HFF-Myc (cell line): Measurements from ENCODE around the gene DHH.
"Not testable (repeated sequence)": the region's sequence is repeated elsewhere in the genome, so short reads cannot be mapped to it uniquely, and the experiment has no call there.

ENCODE experiments used
- DNase-seq: peaks from one replicate; pipeline ENCODE4 v3.0.0-alpha.2; 2011; ENCODE audit warnings: low read depth; ENCODE audit errors: extremely low read depth
- H3K4me3 ChIP-seq: replicated peaks from 2 replicates; pipeline ENCODE4 v1.5.1; 2011; ENCODE audit warnings: low read depth, mild to moderate bottlenecking, control low read depth, low read length
- TF ChIP-seq, protein P1 (sequence below): IDR thresholded peaks from 2 replicates; pipeline ENCODE4 v1.5.1; 2012; ENCODE audit warnings: mild to moderate bottlenecking, low read depth, low read length, control low read depth; ENCODE audit errors: missing control alignments

DHH gene

DNA sequence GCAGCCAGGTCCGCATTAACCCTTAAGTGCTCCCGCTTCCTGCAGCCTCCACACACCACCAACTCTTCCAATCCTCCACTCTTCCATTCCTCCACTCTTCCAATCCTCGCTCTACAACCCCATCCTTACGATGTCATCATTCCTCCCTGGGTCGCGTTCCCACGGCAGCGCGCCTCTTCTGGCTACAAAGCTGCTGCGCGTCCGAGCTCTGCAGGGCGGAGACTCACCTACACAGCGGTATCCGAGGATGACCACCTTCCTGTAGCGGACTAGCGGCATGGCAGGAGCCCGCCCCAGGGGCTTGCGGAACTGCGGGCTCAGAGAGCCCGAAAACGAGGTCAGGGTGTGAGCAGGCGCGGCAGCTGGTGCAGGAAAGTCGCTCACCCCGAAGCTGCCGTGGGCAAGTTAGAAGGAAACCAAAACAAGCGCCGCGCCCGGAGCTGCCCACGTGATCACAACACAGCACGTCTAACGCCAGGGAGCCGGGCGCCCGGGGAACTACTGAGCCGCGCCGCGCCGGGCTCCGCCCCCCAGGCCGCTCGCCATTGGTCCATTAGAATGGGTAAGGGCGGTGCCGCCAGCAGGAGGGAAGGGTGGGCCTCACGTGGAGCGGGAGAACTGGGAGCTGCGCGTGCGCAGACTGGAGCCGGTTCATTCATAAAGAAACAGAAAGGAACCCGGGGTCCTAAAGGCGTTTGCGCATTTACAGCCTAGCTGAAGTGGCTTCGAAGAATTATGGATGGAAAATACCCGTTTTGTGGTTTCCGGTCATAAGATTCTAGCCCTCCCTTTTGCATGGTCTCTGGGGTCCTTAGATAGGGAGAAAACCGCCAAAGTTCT lies 24.9 kb downstream of the DHH start, which contains the start of gene RHEBL1:
Gene RHEBL1 (minus strand): TSS at position 473 of the 840 bp plus-strand sequence. CDS start 194 bp downstream, at position 279.
- peak within 1 kb of the TSS; percentile 75 for H3K4me3 ChIP-seq
- DNase-seq: peak; percentile 88
- TF ChIP-seq, protein P1, sequence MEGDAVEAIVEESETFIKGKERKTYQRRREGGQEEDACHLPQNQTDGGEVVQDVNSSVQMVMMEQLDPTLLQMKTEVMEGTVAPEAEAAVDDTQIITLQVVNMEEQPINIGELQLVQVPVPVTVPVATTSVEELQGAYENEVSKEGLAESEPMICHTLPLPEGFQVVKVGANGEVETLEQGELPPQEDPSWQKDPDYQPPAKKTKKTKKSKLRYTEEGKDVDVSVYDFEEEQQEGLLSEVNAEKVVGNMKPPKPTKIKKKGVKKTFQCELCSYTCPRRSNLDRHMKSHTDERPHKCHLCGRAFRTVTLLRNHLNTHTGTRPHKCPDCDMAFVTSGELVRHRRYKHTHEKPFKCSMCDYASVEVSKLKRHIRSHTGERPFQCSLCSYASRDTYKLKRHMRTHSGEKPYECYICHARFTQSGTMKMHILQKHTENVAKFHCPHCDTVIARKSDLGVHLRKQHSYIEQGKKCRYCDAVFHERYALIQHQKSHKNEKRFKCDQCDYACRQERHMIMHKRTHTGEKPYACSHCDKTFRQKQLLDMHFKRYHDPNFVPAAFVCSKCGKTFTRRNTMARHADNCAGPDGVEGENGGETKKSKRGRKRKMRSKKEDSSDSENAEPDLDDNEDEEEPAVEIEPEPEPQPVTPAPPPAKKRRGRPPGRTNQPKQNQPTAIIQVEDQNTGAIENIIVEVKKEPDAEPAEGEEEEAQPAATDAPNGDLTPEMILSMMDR: no peak

DNA sequence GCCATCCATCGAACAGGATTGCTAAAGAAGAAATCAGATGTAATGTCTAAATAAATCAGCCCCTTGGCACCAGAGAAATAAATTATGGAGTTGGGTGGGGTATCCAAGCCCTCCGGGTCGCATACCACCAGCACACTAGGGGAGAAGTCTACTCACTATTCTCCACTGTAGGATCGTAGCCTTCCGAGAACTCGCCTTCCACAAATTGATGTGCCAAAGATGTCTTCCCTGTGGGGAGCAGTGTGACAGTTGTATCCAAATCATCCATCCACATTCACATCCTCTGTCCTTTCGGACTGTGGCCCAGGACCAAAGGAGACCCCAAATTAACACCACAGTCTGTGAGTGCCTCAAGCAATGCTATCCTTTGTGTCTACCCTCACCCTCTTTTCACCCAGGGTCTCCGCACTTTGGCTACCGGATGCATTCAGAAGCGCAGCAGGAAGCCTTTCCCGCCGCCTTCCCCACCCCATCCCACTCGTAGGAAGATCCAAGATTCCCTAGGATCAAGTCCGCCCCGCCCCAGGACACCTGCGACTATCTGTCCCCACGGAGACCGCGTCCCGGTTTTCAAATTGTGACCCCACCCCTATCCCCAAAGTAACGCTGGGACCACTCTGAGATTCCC lies 25.6 kb downstream of the DHH start:
- H3K4me3 ChIP-seq: peak overlapping the region; percentile 75
- TF ChIP-seq, protein P1: no peak
- DNase-seq: no peak

- TF ChIP-seq, protein P1: no peak
- no peak for DNase-seq
- H3K4me3 ChIP-seq: no peak overlapping the region
Observed at GRCh38 chr12:49066120-49066519, 28.5 kb downstream of the DHH start.

DNA sequence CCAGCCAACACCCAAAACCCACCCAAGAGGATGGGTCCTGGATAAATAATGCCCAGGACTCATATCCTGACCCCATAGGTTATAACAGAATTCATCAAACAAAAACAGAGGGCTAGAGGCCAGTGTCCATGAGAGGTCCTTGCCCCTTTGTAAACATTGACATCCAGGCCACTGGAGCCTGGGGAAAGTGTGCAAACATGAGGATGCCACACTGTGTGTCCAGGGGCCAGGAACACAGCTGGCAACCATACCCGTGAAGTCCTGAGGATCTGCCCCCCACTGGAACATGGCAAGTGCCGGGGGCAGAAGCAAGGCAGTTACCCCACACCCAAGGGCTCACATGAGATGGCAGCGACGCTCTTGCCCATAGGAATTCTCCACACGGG lies 29.8 kb downstream of the DHH start:
- no peak overlapping the region for H3K4me3 ChIP-seq

DNA sequence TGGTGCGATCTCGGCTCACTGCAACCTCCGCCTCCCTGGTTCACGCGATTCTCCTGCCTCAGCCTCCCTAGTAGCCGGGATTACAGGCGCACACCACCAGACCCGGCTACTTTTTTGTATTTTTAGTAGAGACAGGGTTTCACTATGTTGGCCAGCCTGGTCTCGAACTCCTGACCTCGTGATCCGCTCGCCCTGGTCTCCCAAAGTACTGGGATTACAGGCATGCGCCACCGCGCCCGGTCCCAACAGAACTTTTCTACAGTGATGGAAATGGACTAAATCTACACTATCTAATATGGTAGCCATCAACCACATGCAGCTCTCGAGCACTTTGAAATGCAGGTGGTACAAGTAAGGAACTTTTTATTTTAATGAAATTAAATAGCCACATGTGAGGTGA lies 32.7 kb downstream of the DHH start:
- H3K4me3 ChIP-seq: peak overlapping the region; percentile 92; the same call in 1 of the 2 replicates
- DNase-seq: not testable (repeated sequence)

More for the DNA sequence above, 29.8 kb downstream of the DHH start:
- DNase-seq: no peak
- TF ChIP-seq, protein P1: no peak

- DNase-seq: no peak
- H3K4me3 ChIP-seq: peak overlapping the region; percentile 92
Observed at GRCh38 chr12:49061157-49061650, 33.4 kb downstream of the DHH start.

More at GRCh38 chr12:49061157-49061650, 33.4 kb downstream of the DHH start:
- TF ChIP-seq, protein P1: no peak
